Tibial artery (tissue), 4 donors: ENCODE results near the gene CATSPERE.

Source experiments
- DNase-seq, 2 donors: peaks; one replicate each; pipeline ENCODE4 v3.0.0-alpha.2; 2019
- H3K27ac ChIP-seq, 2 donors: fragments of 200-600 bp; sonication (generic) in 1 of 2; 1 replicate in 1 of 2; 2 replicates in 1 of 2; pipeline ENCODE4 v1.5.1; 2018 to 2019; ENCODE audit warnings: mild to moderate bottlenecking in 1 of 2
- H3K27me3 ChIP-seq, 2 donors: fragments of 200-600 bp; sonication (generic) in 1 of 2; one replicate each; pipeline versions ENCODE4 v1.5.1 to v1.6.0; 2016 to 2019
- H3K36me3 ChIP-seq, 3 donors: fragments of 200-600 bp; sonication (generic) in 2 of 3; one replicate each; pipeline ENCODE4 v1.5.1; 2016 to 2019; ENCODE audit warnings: mild to moderate bottlenecking in 2 of 3
- H3K4me1 ChIP-seq, 4 donors: fragments of 200-600 bp; sonication (generic) in 2 of 4; 1 replicate in 3 of 4; 2 replicates in 1 of 4; pipeline ENCODE4 v1.5.1; 2016 to 2019
- H3K4me3 ChIP-seq, 2 donors: fragments of 200-600 bp; sonication (generic) in 1 of 2; 1 replicate in 1 of 2; 2 replicates in 1 of 2; pipeline ENCODE4 v1.5.1; 2018 to 2019; ENCODE audit warnings: mild to moderate bottlenecking in 2 of 2
- H3K9me3 ChIP-seq, 3 donors: fragments of 200-600 bp; sonication (generic) in 1 of 3; one replicate each; pipeline ENCODE4 v1.5.1; 2016 to 2019
- CTCF ChIP-seq, 2 experiments: fragments of 200-600 bp in 1 of 2; fragments of 450-650 bp in 1 of 2; IDR thresholded peaks; one replicate each; pipeline ENCODE4 v1.5.1; 2017 to 2019; ENCODE audit warnings: antibody characterized with exemption in 2 of 2, mild to moderate bottlenecking in 1 of 2, moderate library complexity in 1 of 2
- intact Hi-C: fragments of 100-400 bp; cut with DNase I; formaldehyde crosslinking; loops from one replicate; pipeline ENCODE4 v1.15.0; 2023; ENCODE audit warnings: low total_unique reads

The CATSPERE gene

GRCh38 chr1:244435562-244436205, 25.4 kb upstream of the CATSPERE start:
- TF ChIP-seq CTCF (IDR thresholded peaks at IDR 0.05): no peak
- Histone ChIP-seq H3K27me3 (no peaks in the 10 kb centered on the region), H3K27ac (peak overlapping the region in 1 of 2 donors; percentile 42), H3K4me1 (peaks cover 0 to 32% (median 16%) of the 10 kb centered on the region in 4 donors), H3K9me3 (no peaks in the 10 kb centered on the region), H3K4me3 (no peak overlapping the region), H3K36me3 (peaks cover 5 to 26% (median 21%) of the 10 kb centered on the region in 3 donors)
- intact Hi-C loops: no loop called here
- no peak for DNase-seq

GRCh38 chr1:244436336-244437085, 24.6 kb upstream of the CATSPERE start:
- Histone ChIP-seq H3K36me3 (peaks cover 5 to 20% (median 20%) of the 10 kb centered on the region in 3 donors), H3K27ac (peak overlapping the region in 1 of 2 donors; percentile 42), H3K27me3 (no peaks in the 10 kb centered on the region), H3K4me3 (no peak overlapping the region), H3K9me3 (no peaks in the 10 kb centered on the region), H3K4me1 (peaks cover 0 to 32% (median 16%) of the 10 kb centered on the region in 4 donors)
- TF ChIP-seq CTCF (IDR thresholded peaks at IDR 0.05): no peak
- no peak for DNase-seq
- intact Hi-C loops: no loop called here

- DNase-seq: no peak
- H3K4me3 ChIP-seq: no peak overlapping the region
These were observed 24.0 kb upstream of the CATSPERE start for GRCh38 chr1:244437086-244437468.

GRCh38 chr1:244439391-244440032, 21.6 kb upstream of the CATSPERE start:
- no peaks in the 10 kb centered on the region for H3K27me3 ChIP-seq
- no peak for TF ChIP-seq CTCF (IDR thresholded peaks at IDR 0.05)
- intact Hi-C loops: no loop called here
- no peak overlapping the region for H3K27ac ChIP-seq
- no peak for DNase-seq
- H3K4me1 ChIP-seq: peaks cover 0 to 49% (median 17%) of the 10 kb centered on the region in 4 donors
- no peak overlapping the region for H3K4me3 ChIP-seq
- H3K9me3 ChIP-seq: no peaks in the 10 kb centered on the region
- H3K36me3 ChIP-seq: peaks cover 0 to 11% (median 0%) of the 10 kb centered on the region in 3 donors

More at GRCh38 chr1:244437086-244437468, 24.0 kb upstream of the CATSPERE start:
- no peak for TF ChIP-seq CTCF (IDR thresholded peaks at IDR 0.05)
- H3K27ac ChIP-seq: no peak overlapping the region
- no peaks in the 10 kb centered on the region for H3K27me3 ChIP-seq
- intact Hi-C loops: no loop called here
- peaks cover 5 to 20% (median 14%) of the 10 kb centered on the region in 3 donors for H3K36me3 ChIP-seq
- no peaks in the 10 kb centered on the region for H3K9me3 ChIP-seq
- H3K4me1 ChIP-seq: peaks cover 0 to 34% (median 16%) of the 10 kb centered on the region in 4 donors

- TF ChIP-seq CTCF (IDR thresholded peaks at IDR 0.05): no peak
- Histone ChIP-seq H3K9me3 (no peaks in the 10 kb centered on the region), H3K4me1 (peaks cover 0 to 55% (median 25%) of the 10 kb centered on the region in 4 donors), H3K27me3 (no peaks in the 10 kb centered on the region), H3K4me3 (no peak overlapping the region), H3K27ac (no peak overlapping the region), H3K36me3 (no peaks in the 10 kb centered on the region)
- DNase-seq: no peak
- intact Hi-C loops: no loop called here
These were observed 18.2 kb upstream of the CATSPERE start for GRCh38 chr1:244442850-244443249.
